GM23338 (cell line): ENCODE results near the gene SESN3.
A peak's percentile ranks its signal among the peaks of the same experiment; 100 is the strongest.

ENCODE experiments used
- CREB1 ChIP-seq: fragments of 250-450 bp; sonication (Bioruptor Pico); IDR thresholded peaks from 2 replicates; pipeline ENCODE4 v1.5.0; 2020; ENCODE audit warnings: low read depth, mild to moderate bottlenecking, moderate library complexity
- CTCF ChIP-seq, 2 experiments: fragments of 200-600 bp in 1 of 2; sonication (generic) in 1 of 2; conservative IDR thresholded peaks; 2 replicates each; pipeline versions ENCODE4 v1.5.1 to v1.6.1; 2016 to 2017; ENCODE audit warnings: antibody characterized with exemption in 2 of 2, low read depth in 2 of 2, mild to moderate bottlenecking in 2 of 2, moderate library complexity in 1 of 2
- EZH2 ChIP-seq: fragments of 200-600 bp; sonication (generic); IDR thresholded peaks from one replicate; pipeline ENCODE4 v1.8.0; 2017; ENCODE audit warnings: antibody characterized with exemption, mild to moderate bottlenecking, low read depth; ENCODE audit not compliant: unreplicated experiment
- EZH2phosphoT487 ChIP-seq: fragments of 200-600 bp; sonication (generic); IDR thresholded peaks from one replicate; pipeline ENCODE4 v1.8.1; 2018; ENCODE audit warnings: antibody characterized with exemption; ENCODE audit not compliant: unreplicated experiment
- NANOG ChIP-seq: IDR thresholded peaks from 2 replicates; pipeline ENCODE4 v1.6.1; 2016; ENCODE audit warnings: antibody characterized with exemption, borderline replicate concordance
- POLR2AphosphoS5 ChIP-seq: IDR thresholded peaks from 2 replicates; pipeline ENCODE4 v1.6.1; 2016; ENCODE audit warnings: antibody characterized with exemption, low read depth
- REST ChIP-seq: IDR thresholded peaks from one replicate; pipeline ENCODE4 v1.6.1; 2018; ENCODE audit warnings: antibody characterized with exemption; ENCODE audit not compliant: unreplicated experiment
- STAT1 ChIP-seq: IDR thresholded peaks from one replicate; pipeline ENCODE4 v1.6.1; 2016; ENCODE audit warnings: antibody characterized with exemption; ENCODE audit not compliant: unreplicated experiment

- no peak for TF ChIP-seq EZH2
- no peak for TF ChIP-seq EZH2phosphoT487
- no peak for TF ChIP-seq CTCF (conservative IDR thresholded peaks at IDR 0.05; ENCODE audit: low read depth in 2 of 2)
- no peak for TF ChIP-seq REST
- TF ChIP-seq CREB1 (CRISPR knock-in tag): peak; percentile 75
- TF ChIP-seq STAT1: no peak
- no peak for TF ChIP-seq POLR2AphosphoS5
- no peak for TF ChIP-seq NANOG
Observed at GRCh38 chr11:95254131-95254704, 23.2 kb upstream of the SESN3 start.
